Glutamatergic neuron (in vitro differentiated cells): Measurements from ENCODE around the gene LTBP3. TPM values are rescaled to one million over a fixed set of nuclear protein-coding genes. Genes with fewer than 3 reads are reported as not detected.
"Not testable (repeated sequence)": the region's sequence is repeated elsewhere in the genome, so short reads cannot be mapped to it uniquely, and the experiment has no call there.

Source experiments
- DNase-seq: peaks from one replicate; pipeline ENCODE4 v3.0.0; 2022
- H3K27ac Mint-ChIP-seq: one replicate; pipeline ENCODE4 v1.8.0; 2020; ENCODE audit warnings: mild to moderate bottlenecking, mixed read lengths, inconsistent platforms; ENCODE audit not compliant: unreplicated experiment
- H3K27me3 Mint-ChIP-seq: one replicate; pipeline ENCODE4 v1.8.0; 2020; ENCODE audit warnings: mild to moderate bottlenecking, moderate library complexity, mixed read lengths, inconsistent platforms; ENCODE audit not compliant: unreplicated experiment
- H3K36me3 Mint-ChIP-seq: one replicate; pipeline ENCODE4 v1.8.0; 2020; ENCODE audit warnings: mild to moderate bottlenecking, mixed read lengths, inconsistent platforms; ENCODE audit not compliant: unreplicated experiment
- H3K4me1 Mint-ChIP-seq: one replicate; pipeline ENCODE4 v1.8.0; 2020; ENCODE audit warnings: mild to moderate bottlenecking, low read depth, mixed read lengths, inconsistent platforms; ENCODE audit not compliant: unreplicated experiment
- H3K4me3 Mint-ChIP-seq: one replicate; pipeline ENCODE4 v1.8.0; 2020; ENCODE audit warnings: mild to moderate bottlenecking, mixed read lengths, inconsistent platforms; ENCODE audit not compliant: unreplicated experiment
- H3K9me3 Mint-ChIP-seq: one replicate; pipeline ENCODE4 v1.8.0; 2020; ENCODE audit warnings: mild to moderate bottlenecking, moderate library complexity, mixed read lengths, inconsistent platforms; ENCODE audit not compliant: unreplicated experiment
- CTCF ChIP-seq: fragments of 200-600 bp; sonication (generic); IDR thresholded peaks from one replicate; pipeline ENCODE4 v1.5.0; 2021; ENCODE audit not compliant: partially characterized antibody, unreplicated experiment
- total RNA-seq: library from RNA; stranded (reverse); fragmentation: NEBNext Ultra II Directional; extraction: Animal tissue kit (Norgen Biotek cat#: 25700); gene quantifications from one replicate; pipeline ENCODE4 v1.2.1, GENCODE V29; 2021; ENCODE audit not compliant: unreplicated experiment

The LTBP3 gene
- total RNA-seq, 1 donor from 2014 or later: 2.5 TPM

GRCh38 chr11:65565624-65566453, 7.7 kb upstream of the LTBP3 start:
- Mint-ChIP-seq H3K4me3 (no peak overlapping the region), H3K9me3 (peaks cover 15% of the 10 kb centered on the region), H3K36me3 (no peaks in the 10 kb centered on the region), H3K27me3 (peaks cover 6% of the 10 kb centered on the region), H3K4me1 (peaks cover 3% of the 10 kb centered on the region), H3K27ac (no peak overlapping the region)
- no peak for TF ChIP-seq CTCF
- no peak for DNase-seq

- not testable (repeated sequence) for H3K36me3 Mint-ChIP-seq, H3K27me3 Mint-ChIP-seq, H3K4me3 Mint-ChIP-seq, DNase-seq, H3K27ac Mint-ChIP-seq, H3K4me1 Mint-ChIP-seq
- H3K9me3 Mint-ChIP-seq: peaks cover 11% of the 10 kb centered on the region
These were observed 6.9 kb upstream of the LTBP3 start for GRCh38 chr11:65564879-65565559.

- no peak for DNase-seq
- Mint-ChIP-seq H3K4me1 (peaks cover 4% of the 10 kb centered on the region), H3K36me3 (no peaks in the 10 kb centered on the region), H3K4me3 (no peak overlapping the region), H3K27me3 (peaks cover 5% of the 10 kb centered on the region), H3K27ac (no peak overlapping the region), H3K9me3 (peaks cover 5% of the 10 kb centered on the region)
- no peak for TF ChIP-seq CTCF
These were observed 5.4 kb upstream of the LTBP3 start for GRCh38 chr11:65563601-65564000.

- no peak overlapping the region for H3K27ac Mint-ChIP-seq
- DNase-seq: no peak
- peaks cover 5% of the 10 kb centered on the region for H3K27me3 Mint-ChIP-seq
- no peak overlapping the region for H3K4me3 Mint-ChIP-seq
- H3K4me1 Mint-ChIP-seq: peaks cover 3% of the 10 kb centered on the region
- no peak for TF ChIP-seq CTCF
- peaks cover 4% of the 10 kb centered on the region for H3K9me3 Mint-ChIP-seq
- H3K36me3 Mint-ChIP-seq: no peaks in the 10 kb centered on the region
These were observed 4.6 kb upstream of the LTBP3 start for GRCh38 chr11:65562788-65563187.

- DNase-seq: no peak
- peak overlapping the region; percentile 50 for H3K27ac Mint-ChIP-seq
- peak overlapping the region; percentile 40 for H3K4me3 Mint-ChIP-seq
- no peaks in the 10 kb centered on the region for H3K36me3 Mint-ChIP-seq
- peaks cover 3% of the 10 kb centered on the region for H3K4me1 Mint-ChIP-seq
- peaks cover 9% of the 10 kb centered on the region for H3K27me3 Mint-ChIP-seq
- H3K9me3 Mint-ChIP-seq: peaks cover 4% of the 10 kb centered on the region
- no peak for TF ChIP-seq CTCF
These were observed 3.9 kb upstream of the LTBP3 start for GRCh38 chr11:65562020-65562419.
